ENCODE results near the gene PSMB5.

The PSMB5 gene

DNA sequence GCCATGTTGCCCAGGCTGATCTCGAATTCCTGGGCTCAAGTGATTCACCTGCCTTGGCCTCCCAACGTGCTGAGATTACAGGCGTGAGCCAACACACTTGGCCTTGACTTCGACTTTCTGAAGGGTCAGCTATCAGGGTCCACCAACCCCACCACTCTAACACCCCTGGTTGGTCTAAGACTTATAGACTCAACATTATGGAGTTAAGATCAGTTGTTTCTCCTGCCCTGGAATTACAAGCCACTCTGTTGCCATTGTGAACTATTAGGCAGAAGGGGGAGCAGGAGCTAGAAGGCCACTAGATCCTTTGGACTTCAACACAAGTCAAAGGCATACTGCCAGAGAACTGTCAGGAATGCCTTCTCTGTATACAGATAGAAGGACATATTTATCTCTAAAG lies 5.4 kb upstream of the PSMB5 start:
- no peak for TF ChIP-seq FOXP2 (optimal IDR thresholded peaks at IDR 0.05; ENCODE audit: borderline replicate concordance, extremely low read depth, extremely low read length, insufficient read depth)
- no peak for TF ChIP-seq POLR2AphosphoS5 (IDR thresholded peaks at IDR 0.05; ENCODE audit: low read depth, low read length)
- TF ChIP-seq TAF1 (IDR thresholded peaks at IDR 0.05; ENCODE audit: borderline replicate concordance, insufficient read depth, low read length) = no peak
- TF ChIP-seq SIN3A (IDR thresholded peaks at IDR 0.05; ENCODE audit: borderline replicate concordance, insufficient read depth, low read length) = no peak
- TF ChIP-seq, protein P1, sequence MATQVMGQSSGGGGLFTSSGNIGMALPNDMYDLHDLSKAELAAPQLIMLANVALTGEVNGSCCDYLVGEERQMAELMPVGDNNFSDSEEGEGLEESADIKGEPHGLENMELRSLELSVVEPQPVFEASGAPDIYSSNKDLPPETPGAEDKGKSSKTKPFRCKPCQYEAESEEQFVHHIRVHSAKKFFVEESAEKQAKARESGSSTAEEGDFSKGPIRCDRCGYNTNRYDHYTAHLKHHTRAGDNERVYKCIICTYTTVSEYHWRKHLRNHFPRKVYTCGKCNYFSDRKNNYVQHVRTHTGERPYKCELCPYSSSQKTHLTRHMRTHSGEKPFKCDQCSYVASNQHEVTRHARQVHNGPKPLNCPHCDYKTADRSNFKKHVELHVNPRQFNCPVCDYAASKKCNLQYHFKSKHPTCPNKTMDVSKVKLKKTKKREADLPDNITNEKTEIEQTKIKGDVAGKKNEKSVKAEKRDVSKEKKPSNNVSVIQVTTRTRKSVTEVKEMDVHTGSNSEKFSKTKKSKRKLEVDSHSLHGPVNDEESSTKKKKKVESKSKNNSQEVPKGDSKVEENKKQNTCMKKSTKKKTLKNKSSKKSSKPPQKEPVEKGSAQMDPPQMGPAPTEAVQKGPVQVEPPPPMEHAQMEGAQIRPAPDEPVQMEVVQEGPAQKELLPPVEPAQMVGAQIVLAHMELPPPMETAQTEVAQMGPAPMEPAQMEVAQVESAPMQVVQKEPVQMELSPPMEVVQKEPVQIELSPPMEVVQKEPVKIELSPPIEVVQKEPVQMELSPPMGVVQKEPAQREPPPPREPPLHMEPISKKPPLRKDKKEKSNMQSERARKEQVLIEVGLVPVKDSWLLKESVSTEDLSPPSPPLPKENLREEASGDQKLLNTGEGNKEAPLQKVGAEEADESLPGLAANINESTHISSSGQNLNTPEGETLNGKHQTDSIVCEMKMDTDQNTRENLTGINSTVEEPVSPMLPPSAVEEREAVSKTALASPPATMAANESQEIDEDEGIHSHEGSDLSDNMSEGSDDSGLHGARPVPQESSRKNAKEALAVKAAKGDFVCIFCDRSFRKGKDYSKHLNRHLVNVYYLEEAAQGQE (IDR thresholded peaks at IDR 0.05; ENCODE audit: insufficient read depth in 1 of 2, low read depth in 2 of 2, low read length in 2 of 2) = no peak

DNA sequence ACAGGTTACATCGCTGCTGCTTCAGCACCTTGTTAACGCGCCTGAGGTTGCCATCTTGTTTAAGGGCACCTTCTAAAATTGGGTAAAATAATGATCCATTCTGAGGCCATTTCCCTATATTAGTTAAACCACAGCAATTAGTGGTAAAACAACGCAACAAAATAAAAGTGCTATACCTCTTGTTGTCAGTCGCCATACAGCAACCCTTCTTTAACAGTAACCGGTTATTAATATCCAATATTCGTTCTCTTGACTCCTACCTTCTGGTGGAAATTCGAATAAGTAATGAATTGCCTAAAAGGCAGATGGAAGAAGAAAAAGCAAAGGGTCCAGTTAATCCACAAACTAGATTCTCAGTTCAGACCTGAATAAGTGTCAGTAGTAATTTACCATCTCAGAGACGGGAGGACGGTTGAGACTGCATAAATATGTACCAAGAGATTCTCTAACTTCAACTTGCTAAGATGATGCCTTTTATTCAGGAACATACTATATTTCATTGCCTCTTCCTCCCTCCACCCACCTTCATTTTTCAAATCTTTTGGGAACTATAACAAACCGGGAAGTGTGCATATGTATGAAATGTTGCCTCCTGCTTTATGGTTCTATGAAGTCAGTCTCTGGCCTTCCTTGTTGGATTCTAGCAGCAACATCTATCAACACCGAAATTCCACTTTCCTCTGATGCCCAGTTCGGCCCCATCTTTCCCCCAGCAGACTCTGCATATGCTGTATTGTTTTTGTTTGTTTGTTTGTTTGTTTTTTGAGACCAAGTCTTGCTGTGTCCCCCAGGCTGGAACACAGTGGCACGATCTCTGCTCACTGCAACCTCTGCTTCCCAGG lies 824 bp upstream of the PSMB5 start:
- no peak for TF ChIP-seq FOXP2 (optimal IDR thresholded peaks at IDR 0.05; ENCODE audit: borderline replicate concordance, extremely low read depth, extremely low read length, insufficient read depth)
- TF ChIP-seq SIN3A (IDR thresholded peaks at IDR 0.05; ENCODE audit: borderline replicate concordance, insufficient read depth, low read length) = no peak
- TF ChIP-seq TAF1 (IDR thresholded peaks at IDR 0.05; ENCODE audit: borderline replicate concordance, insufficient read depth, low read length) = no peak
- TF ChIP-seq, protein P1 (IDR thresholded peaks at IDR 0.05; ENCODE audit: insufficient read depth in 1 of 2, low read depth in 2 of 2, low read length in 2 of 2) = no peak
- TF ChIP-seq POLR2AphosphoS5 (IDR thresholded peaks at IDR 0.05; ENCODE audit: low read depth, low read length) = no peak

DNA sequence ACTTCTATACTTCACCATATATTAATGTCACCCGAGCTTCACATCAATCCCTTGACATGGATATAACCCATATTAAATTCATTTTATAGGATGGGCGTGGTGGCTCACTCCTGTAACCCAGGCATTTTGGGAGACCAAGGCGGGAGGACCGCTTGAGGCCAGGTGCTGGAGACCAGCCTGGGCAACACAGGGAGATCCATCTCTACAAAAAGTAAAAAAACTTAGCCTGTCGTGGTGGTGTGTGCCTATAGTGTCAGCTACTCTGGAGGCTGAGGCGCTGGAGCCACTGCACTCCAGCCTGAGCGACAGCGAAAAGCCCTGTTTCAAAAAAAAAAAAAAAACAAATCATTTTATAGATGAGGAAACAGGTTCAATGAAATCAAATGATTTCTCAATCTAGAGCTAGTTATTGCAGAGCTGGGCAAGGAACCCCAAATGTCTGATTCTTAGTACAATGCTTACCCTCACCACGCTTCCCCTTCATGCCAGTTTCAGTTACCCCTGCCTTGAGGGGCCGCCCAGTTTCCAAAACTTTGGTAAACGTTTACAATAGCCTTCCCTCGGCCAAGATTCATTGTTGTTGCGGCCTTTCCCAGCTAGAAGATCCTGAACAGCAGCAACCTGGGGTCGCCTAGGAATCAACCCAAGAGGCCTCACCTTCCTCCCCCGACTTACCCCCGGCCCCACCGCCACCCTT lies 751 bp downstream of the PSMB5 start:
- TF ChIP-seq FOXP2 (optimal IDR thresholded peaks at IDR 0.05; ENCODE audit: borderline replicate concordance, extremely low read depth, extremely low read length, insufficient read depth) = no peak
- TF ChIP-seq, protein P1 (IDR thresholded peaks at IDR 0.05; ENCODE audit: insufficient read depth in 1 of 2, low read depth in 2 of 2, low read length in 2 of 2) = no peak
- no peak for TF ChIP-seq TAF1 (IDR thresholded peaks at IDR 0.05; ENCODE audit: borderline replicate concordance, insufficient read depth, low read length)
- no peak for TF ChIP-seq SIN3A (IDR thresholded peaks at IDR 0.05; ENCODE audit: borderline replicate concordance, insufficient read depth, low read length)
- no peak for TF ChIP-seq POLR2AphosphoS5 (IDR thresholded peaks at IDR 0.05; ENCODE audit: low read depth, low read length)

DNA sequence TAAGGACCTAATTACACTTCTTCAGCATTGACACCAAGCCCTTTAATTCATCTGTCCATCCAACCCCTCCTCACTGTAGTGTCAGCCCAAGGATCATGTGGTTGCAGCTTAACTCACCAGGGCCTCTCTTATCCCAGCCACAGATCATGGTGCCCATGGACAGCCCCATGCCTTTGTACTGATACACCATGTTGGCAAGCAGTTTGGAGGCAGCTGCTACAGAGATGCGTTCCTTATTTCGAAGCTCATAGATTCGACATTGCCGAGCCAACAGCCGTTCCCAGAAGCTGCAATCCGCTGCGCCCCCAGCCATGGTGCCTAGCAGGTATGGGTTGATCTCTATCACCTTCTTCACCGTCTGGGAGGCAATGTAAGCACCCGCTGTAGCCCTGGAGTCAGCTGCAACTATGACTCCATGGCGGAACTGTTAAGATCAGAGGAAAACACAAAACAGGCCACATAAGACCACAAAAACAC lies 1.4 kb downstream of the PSMB5 start:
- TF ChIP-seq, protein P1 (IDR thresholded peaks at IDR 0.05; ENCODE audit: insufficient read depth in 1 of 2, low read depth in 2 of 2, low read length in 2 of 2) = no peak
- no peak for TF ChIP-seq TAF1 (IDR thresholded peaks at IDR 0.05; ENCODE audit: borderline replicate concordance, insufficient read depth, low read length)
- TF ChIP-seq SIN3A (IDR thresholded peaks at IDR 0.05; ENCODE audit: borderline replicate concordance, insufficient read depth, low read length) = no peak
- TF ChIP-seq FOXP2 (optimal IDR thresholded peaks at IDR 0.05; ENCODE audit: borderline replicate concordance, extremely low read depth, extremely low read length, insufficient read depth) = no peak
- TF ChIP-seq POLR2AphosphoS5 (IDR thresholded peaks at IDR 0.05; ENCODE audit: low read depth, low read length) = no peak

Measured in PFSK-1 (cell line).